ENCODE data around the gene PEAK3.

DNA sequence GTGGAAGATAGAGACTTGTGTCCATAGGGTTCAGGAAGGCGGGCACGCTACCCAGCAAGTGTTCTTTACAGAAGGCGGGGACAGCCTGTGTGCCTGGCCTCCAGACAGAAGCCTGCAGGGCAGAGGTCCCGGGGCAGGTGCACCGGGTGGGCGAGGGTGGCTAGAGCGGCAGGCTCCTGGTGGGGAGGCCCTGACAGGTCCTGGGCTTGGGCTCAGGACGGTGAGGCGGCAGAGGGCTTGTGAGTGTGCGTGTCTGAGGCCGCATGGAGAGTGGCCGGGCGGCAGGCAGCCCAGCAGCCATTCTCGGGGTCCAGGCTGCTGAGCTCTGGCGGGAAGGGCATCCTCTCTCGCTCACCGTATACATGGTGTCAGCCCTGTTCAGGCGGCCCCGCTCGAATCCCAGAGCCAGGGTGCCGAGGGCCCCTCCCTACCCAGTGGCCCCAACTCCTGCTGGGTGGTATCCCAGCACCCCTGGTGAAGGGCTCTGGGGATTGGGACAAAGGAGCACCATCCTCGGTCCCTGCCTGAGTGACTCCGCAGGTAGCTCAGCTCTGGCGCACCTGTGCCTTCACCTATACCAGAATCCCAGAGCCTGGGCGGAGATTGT lies 35.9 kb downstream of the PEAK3 start:
- TF ChIP-seq, protein P1, sequence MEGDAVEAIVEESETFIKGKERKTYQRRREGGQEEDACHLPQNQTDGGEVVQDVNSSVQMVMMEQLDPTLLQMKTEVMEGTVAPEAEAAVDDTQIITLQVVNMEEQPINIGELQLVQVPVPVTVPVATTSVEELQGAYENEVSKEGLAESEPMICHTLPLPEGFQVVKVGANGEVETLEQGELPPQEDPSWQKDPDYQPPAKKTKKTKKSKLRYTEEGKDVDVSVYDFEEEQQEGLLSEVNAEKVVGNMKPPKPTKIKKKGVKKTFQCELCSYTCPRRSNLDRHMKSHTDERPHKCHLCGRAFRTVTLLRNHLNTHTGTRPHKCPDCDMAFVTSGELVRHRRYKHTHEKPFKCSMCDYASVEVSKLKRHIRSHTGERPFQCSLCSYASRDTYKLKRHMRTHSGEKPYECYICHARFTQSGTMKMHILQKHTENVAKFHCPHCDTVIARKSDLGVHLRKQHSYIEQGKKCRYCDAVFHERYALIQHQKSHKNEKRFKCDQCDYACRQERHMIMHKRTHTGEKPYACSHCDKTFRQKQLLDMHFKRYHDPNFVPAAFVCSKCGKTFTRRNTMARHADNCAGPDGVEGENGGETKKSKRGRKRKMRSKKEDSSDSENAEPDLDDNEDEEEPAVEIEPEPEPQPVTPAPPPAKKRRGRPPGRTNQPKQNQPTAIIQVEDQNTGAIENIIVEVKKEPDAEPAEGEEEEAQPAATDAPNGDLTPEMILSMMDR (IDR thresholded peaks at IDR 0.05) = no peak
- TF ChIP-seq POLR2A (IDR thresholded peaks at IDR 0.05) = no peak

Measured in uterus (tissue), 2 donors.